Transverse colon (tissue), 4 donors: ENCODE data around the gene CORIN. TPM values are rescaled to one million over a fixed set of nuclear protein-coding genes. Genes with fewer than 3 reads are reported as not detected.

ENCODE experiments used
- DNase-seq: peaks from one replicate; pipeline ENCODE4 v3.0.0-alpha.2; 2019
- H3K27ac ChIP-seq, 4 donors: fragments of 200-600 bp; sonication (generic); 2 replicates each; pipeline ENCODE4 v1.5.1; 2016 to 2018; ENCODE audit warnings: inconsistent platforms in 4 of 4
- H3K27me3 ChIP-seq: fragments of 200-600 bp; sonication (generic); 2 replicates; pipeline ENCODE4 v1.5.1; 2017; ENCODE audit warnings: inconsistent platforms
- H3K36me3 ChIP-seq, 4 donors: fragments of 200-600 bp; sonication (generic); 2 replicates each; pipeline ENCODE4 v1.5.1; 2017 to 2019; ENCODE audit warnings: inconsistent platforms in 4 of 4
- H3K4me1 ChIP-seq, 4 donors: fragments of 200-600 bp; sonication (generic); 2 replicates each; pipeline ENCODE4 v1.5.1; 2017 to 2020; ENCODE audit warnings: inconsistent platforms in 4 of 4
- H3K4me3 ChIP-seq, 4 donors: fragments of 200-600 bp; sonication (generic); 1 replicate in 1 of 4; 2 replicates in 3 of 4; pipeline versions ENCODE4 v1.5.1 to v1.6.1; 2017 to 2019; ENCODE audit warnings: inconsistent platforms in 4 of 4
- H3K9me3 ChIP-seq, 2 donors: fragments of 200-600 bp; sonication (generic); 2 replicates each; pipeline ENCODE4 v1.5.1; 2017 to 2019; ENCODE audit warnings: inconsistent platforms in 2 of 2
- CTCF ChIP-seq, 5 experiments: fragments of 200-600 bp in 3 of 5; fragments of 450-650 bp in 2 of 5; sonication (generic) in 3 of 5; IDR thresholded peaks; 1 replicate in 2 of 5; 2 replicates in 3 of 5; pipeline ENCODE4 v1.5.1; 2016 to 2017; ENCODE audit warnings: antibody characterized with exemption in 5 of 5, inconsistent platforms in 3 of 5, mild to moderate bottlenecking in 2 of 5, moderate library complexity in 1 of 5
- EP300 ChIP-seq: sonication (generic); formaldehyde crosslinking; IDR thresholded peaks from one replicate; pipeline ENCODE4 v1.6.1; 2017; ENCODE audit warnings: antibody characterized with exemption, low read depth
- POLR2A ChIP-seq: fragments of 450-650 bp; IDR thresholded peaks from one replicate; pipeline ENCODE4 v1.6.1; 2016; ENCODE audit warnings: antibody characterized with exemption, mild to moderate bottlenecking, moderate library complexity
- POLR2AphosphoS5 ChIP-seq, 3 donors: sonication (generic); formaldehyde crosslinking; IDR thresholded peaks; one replicate each; pipeline ENCODE4 v1.6.1; 2016; ENCODE audit warnings: antibody characterized with exemption in 3 of 3
- WGBS, 2 donors: methylation state at CpG; one replicate each; pipeline ENCODE4 v1.1.5; 2018; ENCODE audit warnings: low coverage in 1 of 2; 5-methylcytosine and 5-hydroxymethylcytosine counted together
- in situ Hi-C, 4 donors: fragments of 200-750 bp; cut with MboI; loops; one replicate each; pipeline versions ENCODE4 v1.15.0 to v1.15.1; 2017; ENCODE audit warnings: low sequenced_read_pairs in 3 of 4, low pct_ligation_motif_present in 1 of 4, low pct_unique_long_range_greater_than_20kb in 1 of 4
- intact Hi-C: fragments of 100-400 bp; cut with DNase I; formaldehyde crosslinking; loops from one replicate; pipeline ENCODE4 v1.15.1; 2023; ENCODE audit warnings: low total_unique reads
- total RNA-seq, 4 donors: library from RNA; depleted of rRNA; stranded (reverse); fragments of >200 nt; gene quantifications; one replicate each; pipeline ENCODE4 v1.1.0, GENCODE V29; 2016

Gene CORIN
- total RNA-seq, 4 donors from 2014 or later = 0.82 to 1.6 TPM; not detected in 2

GRCh38 chr4:47705326-47705981, 132.4 kb downstream of the CORIN start:
- intact Hi-C loops (no loop called here), in situ Hi-C loops (no loop called here)
- Histone ChIP-seq H3K4me1 (no peaks in the 10 kb centered on the region), H3K27ac (no peak overlapping the region), H3K27me3 (no peaks in the 10 kb centered on the region), H3K36me3 (no peaks in the 10 kb centered on the region), H3K4me3 (no peak overlapping the region), H3K9me3 (no peaks in the 10 kb centered on the region)
- DNase-seq = no peak
- 58 to 71% methylated on average over 7 of the region's 7 CpGs for WGBS, 2 donors
- TF ChIP-seq EP300 = no peak
- TF ChIP-seq POLR2A = no peak
- TF ChIP-seq CTCF (IDR thresholded peaks at IDR 0.05) = no peak
- no peak for TF ChIP-seq POLR2AphosphoS5 (IDR thresholded peaks at IDR 0.05)

DNA sequence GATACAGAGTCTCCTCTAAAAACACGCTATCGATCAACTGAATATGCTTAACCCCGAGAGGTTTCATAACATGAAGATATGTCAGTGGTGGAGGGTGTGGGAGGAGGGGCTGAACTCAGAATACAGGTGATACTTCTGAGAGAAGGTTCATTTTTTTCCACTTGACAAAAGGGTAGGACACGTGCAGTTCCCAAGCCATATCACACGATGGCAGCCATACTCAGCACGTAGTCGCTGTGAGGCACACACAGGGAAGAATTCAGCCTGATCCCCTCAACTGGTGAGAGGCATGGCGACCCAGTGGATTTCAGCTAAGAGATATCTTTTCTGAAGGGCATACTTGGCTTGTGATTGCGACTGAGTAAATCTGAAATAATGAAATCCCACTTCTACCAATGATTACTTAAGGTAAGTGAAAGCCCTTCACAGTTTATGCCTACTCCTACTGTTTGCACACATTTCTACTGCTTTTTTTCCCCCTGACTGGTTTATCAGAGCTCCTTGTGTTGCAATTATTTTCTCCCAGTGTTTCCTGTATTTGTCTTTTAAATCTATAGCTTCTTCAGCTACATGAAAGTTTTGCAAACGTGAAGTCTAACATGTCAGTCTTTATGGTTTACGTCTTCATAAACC, 133.1 kb downstream of the CORIN start:
- Histone ChIP-seq H3K4me1 (no peaks in the 10 kb centered on the region), H3K27me3 (no peaks in the 10 kb centered on the region), H3K27ac (no peak overlapping the region), H3K4me3 (no peak overlapping the region), H3K36me3 (no peaks in the 10 kb centered on the region), H3K9me3 (no peaks in the 10 kb centered on the region)
- intact Hi-C loops = no loop called here
- TF ChIP-seq POLR2AphosphoS5 (IDR thresholded peaks at IDR 0.05) = no peak
- TF ChIP-seq CTCF (IDR thresholded peaks at IDR 0.05) = peak in 2 of 5 experiments; percentile 10 to 18
- in situ Hi-C loops = no loop called here
- 41 to 48% methylated on average over 11 of the region's 11 CpGs for WGBS, 2 donors
- DNase-seq = no peak

DNA sequence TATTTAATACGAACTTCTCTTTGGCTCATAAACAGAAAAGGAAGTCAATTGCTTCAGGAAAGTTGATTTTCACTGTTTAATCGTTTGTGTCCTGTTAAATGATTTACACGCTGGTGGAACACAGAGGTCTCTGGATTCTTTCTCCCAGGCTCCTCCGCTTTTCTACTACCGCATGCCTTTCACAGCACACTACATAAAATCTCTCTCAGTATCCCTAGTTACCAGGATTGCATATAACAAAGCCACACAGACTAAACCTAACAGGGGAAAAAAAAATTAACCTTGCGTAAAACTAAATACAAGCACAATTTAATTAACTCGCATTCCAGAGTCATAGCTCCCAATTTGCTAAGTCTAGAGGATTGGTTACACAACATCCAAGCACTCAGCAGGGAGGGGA, 133.9 kb downstream of the CORIN start:
- no peaks in the 10 kb centered on the region for H3K4me1 ChIP-seq
- TF ChIP-seq POLR2A (no peak), CTCF (IDR thresholded peaks at IDR 0.05) (no peak), POLR2AphosphoS5 (IDR thresholded peaks at IDR 0.05) (no peak), EP300 (no peak)
- no peaks in the 10 kb centered on the region for H3K36me3 ChIP-seq
- intact Hi-C loops (no loop called here), in situ Hi-C loops (no loop called here)
- 62 to 67% methylated on average over 7 of the region's 7 CpGs for WGBS, 2 donors
- no peaks in the 10 kb centered on the region for H3K9me3 ChIP-seq
- no peak for DNase-seq
- no peak overlapping the region for H3K27ac ChIP-seq
- no peaks in the 10 kb centered on the region for H3K27me3 ChIP-seq
- no peak overlapping the region for H3K4me3 ChIP-seq

- Histone ChIP-seq H3K27ac (no peak overlapping the region), H3K9me3 (no peaks in the 10 kb centered on the region), H3K4me3 (no peak overlapping the region), H3K36me3 (no peaks in the 10 kb centered on the region), H3K27me3 (no peaks in the 10 kb centered on the region), H3K4me1 (no peaks in the 10 kb centered on the region)
- DNase-seq = no peak
- in situ Hi-C loops (no loop called here), intact Hi-C loops (no loop called here)
- TF ChIP-seq POLR2AphosphoS5 (IDR thresholded peaks at IDR 0.05) = no peak
- no peak for TF ChIP-seq POLR2A
- no peak for TF ChIP-seq EP300
- TF ChIP-seq CTCF (IDR thresholded peaks at IDR 0.05) = no peak
- whole genome bisulfite sequencing, 2 donors = 79% methylated on average over 5 of the region's 5 CpGs
Measured at GRCh38 chr4:47703008-47703407, 134.9 kb downstream of the CORIN start.
